ENCODE measurements around the gene CD22. TPM values are rescaled to one million over a fixed set of nuclear protein-coding genes. Genes with fewer than 3 reads are reported as not detected.
A peak's percentile ranks its signal among the peaks of the same experiment; 100 is the strongest.
"Not testable (repeated sequence)": the region's sequence is repeated elsewhere in the genome, so short reads cannot be mapped to it uniquely, and the experiment has no call there.

CD22 gene
- total and polyA plus RNA-seq, 7 experiments from 2014 or later: 0.70 to 23.9 (median 1.5) TPM

DNA sequence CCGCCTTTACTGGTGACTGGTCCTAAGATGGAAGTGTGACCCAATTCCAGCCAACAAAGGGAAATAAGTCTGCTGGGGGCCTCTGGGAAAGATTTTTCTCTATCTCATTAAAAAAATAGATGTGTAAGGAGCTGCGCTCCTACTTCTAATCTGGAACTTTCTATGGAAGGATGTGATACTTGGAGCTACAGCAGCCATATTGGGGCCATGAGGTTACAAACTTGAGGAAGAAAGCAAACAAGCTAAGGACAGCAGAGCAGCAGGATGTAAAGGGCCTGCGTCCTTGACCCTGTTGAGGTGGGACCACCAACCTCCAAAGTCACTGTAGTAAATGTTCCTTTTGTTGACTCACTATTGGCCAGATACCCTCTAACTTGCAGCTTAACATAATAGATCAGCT, 49.4 kb downstream of the CD22 start:
- no peaks in the 10 kb centered on the region for H3K9me3 ChIP-seq (ENCODE audit: control insufficient read depth in 2 of 3, low read length in 3 of 3)
- Mint-ChIP-seq H3K4me1 (peaks cover 0 to 10% (median 0%) of the 10 kb centered on the region in 7 donors), H3K36me3 (no peaks in the 10 kb centered on the region), H3K27ac (no peak overlapping the region), H3K4me3 (no peak overlapping the region), H3K9me3 (peaks cover 0 to 12% (median 0%) of the 10 kb centered on the region in 11 donors), H3K27me3 (peaks cover 0 to 24% (median 13%) of the 10 kb centered on the region in 5 donors)
- ChIA-PET CTCF (no interaction called here), POLR2A (no interaction called here)
- no peak overlapping the region for H3K4me3 ChIP-seq (ENCODE audit: low read length)
- intact Hi-C loops (cut with micrococcal nuclease): no loop called here
- H3K27me3 ChIP-seq (ENCODE audit: control insufficient read depth in 2 of 2, insufficient read depth in 2 of 2, low read length in 2 of 2): no peaks in the 10 kb centered on the region
- H3K27ac ChIP-seq (ENCODE audit: low read depth, low read length): no peak overlapping the region
- no peaks in the 10 kb centered on the region for H3K36me3 ChIP-seq (ENCODE audit: control insufficient read depth in 2 of 3, insufficient read depth in 3 of 3, low read length in 3 of 3)
- no peak for DNase-seq
- ATAC-seq: no peak
- H3K4me1 ChIP-seq (ENCODE audit: control insufficient read depth in 2 of 2, insufficient read depth in 2 of 2, low read length in 2 of 2): no peaks in the 10 kb centered on the region

DNA sequence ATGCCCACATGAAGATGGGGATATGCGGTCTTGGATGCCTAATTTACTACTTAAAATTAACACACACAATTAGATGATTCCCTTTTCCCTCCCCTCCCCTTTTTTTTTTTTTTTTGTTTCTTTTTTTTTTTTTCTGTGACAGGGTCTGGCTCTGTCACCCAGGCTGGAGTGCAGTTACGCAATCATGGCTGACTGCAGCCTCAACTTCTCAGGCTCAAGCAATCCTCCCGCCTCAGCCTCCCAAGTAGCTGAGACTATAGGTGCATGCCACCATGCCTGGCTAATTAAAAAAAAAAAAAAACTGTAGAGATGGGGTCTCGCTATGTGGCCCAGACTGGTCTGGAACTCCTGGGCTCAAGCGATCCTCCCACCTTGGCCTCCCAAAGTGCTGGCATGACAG, 50.6 kb downstream of the CD22 start:
- CTCF ChIA-PET; H3K9me3 ChIP-seq (ENCODE audit: control insufficient read depth in 2 of 3, low read length in 3 of 3); H3K36me3 Mint-ChIP-seq; H3K4me3 ChIP-seq (ENCODE audit: low read length); H3K27ac ChIP-seq (ENCODE audit: low read depth, low read length); intact Hi-C loops (cut with micrococcal nuclease); H3K36me3 ChIP-seq (ENCODE audit: control insufficient read depth in 2 of 3, insufficient read depth in 3 of 3, low read length in 3 of 3); POLR2A ChIA-PET; H3K27me3 ChIP-seq (ENCODE audit: control insufficient read depth in 2 of 2, insufficient read depth in 2 of 2, low read length in 2 of 2); H3K4me1 Mint-ChIP-seq; H3K4me1 ChIP-seq (ENCODE audit: control insufficient read depth in 2 of 2, insufficient read depth in 2 of 2, low read length in 2 of 2); H3K4me3 Mint-ChIP-seq; ATAC-seq; DNase-seq; H3K27ac Mint-ChIP-seq: not testable (repeated sequence)
- H3K9me3 Mint-ChIP-seq: peaks cover 0 to 12% (median 0%) of the 10 kb centered on the region in 11 donors
- peaks cover 0 to 24% (median 13%) of the 10 kb centered on the region in 5 donors for H3K27me3 Mint-ChIP-seq

DNA sequence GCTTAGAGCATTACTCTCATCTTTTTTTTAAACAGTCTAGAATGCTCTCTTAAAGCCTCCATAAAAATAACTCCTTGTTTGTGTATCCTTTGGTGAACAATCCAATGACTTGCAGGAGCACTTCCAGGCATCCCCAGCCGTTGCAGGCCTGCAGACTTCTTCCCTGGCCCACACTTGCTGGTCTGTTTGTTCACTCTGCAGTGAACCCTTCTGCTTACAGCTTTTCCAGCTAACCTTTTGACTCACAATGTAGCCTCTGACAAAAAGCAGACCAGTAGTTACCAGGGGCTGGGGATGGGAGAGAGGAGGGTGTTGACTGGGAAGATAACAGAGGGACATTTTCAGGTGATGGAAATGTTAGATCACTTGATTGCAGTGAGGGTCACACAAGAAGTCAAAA, 51.0 kb downstream of the CD22 start:
- Histone ChIP-seq H3K36me3 (ENCODE audit: control insufficient read depth in 2 of 3, insufficient read depth in 3 of 3, low read length in 3 of 3) (no peaks in the 10 kb centered on the region), H3K4me1 (ENCODE audit: control insufficient read depth in 2 of 2, insufficient read depth in 2 of 2, low read length in 2 of 2) (no peaks in the 10 kb centered on the region), H3K27me3 (ENCODE audit: control insufficient read depth in 2 of 2, insufficient read depth in 2 of 2, low read length in 2 of 2) (no peaks in the 10 kb centered on the region), H3K27ac (ENCODE audit: low read depth, low read length) (no peak overlapping the region), H3K9me3 (ENCODE audit: control insufficient read depth in 2 of 3, low read length in 3 of 3) (no peaks in the 10 kb centered on the region), H3K4me3 (ENCODE audit: low read length) (no peak overlapping the region)
- Mint-ChIP-seq H3K27ac (no peak overlapping the region), H3K36me3 (peaks cover 0 to 4% (median 0%) of the 10 kb centered on the region in 5 donors), H3K4me1 (peaks cover 0 to 7% (median 0%) of the 10 kb centered on the region in 7 donors), H3K9me3 (peaks cover 0 to 16% (median 2%) of the 10 kb centered on the region in 11 donors), H3K4me3 (no peak overlapping the region), H3K27me3 (peaks cover 0 to 24% (median 13%) of the 10 kb centered on the region in 5 donors)
- intact Hi-C loops (cut with micrococcal nuclease): no loop called here
- ChIA-PET CTCF (no interaction called here), POLR2A (no interaction called here)
- DNase-seq: no peak
- ATAC-seq: no peak

DNA sequence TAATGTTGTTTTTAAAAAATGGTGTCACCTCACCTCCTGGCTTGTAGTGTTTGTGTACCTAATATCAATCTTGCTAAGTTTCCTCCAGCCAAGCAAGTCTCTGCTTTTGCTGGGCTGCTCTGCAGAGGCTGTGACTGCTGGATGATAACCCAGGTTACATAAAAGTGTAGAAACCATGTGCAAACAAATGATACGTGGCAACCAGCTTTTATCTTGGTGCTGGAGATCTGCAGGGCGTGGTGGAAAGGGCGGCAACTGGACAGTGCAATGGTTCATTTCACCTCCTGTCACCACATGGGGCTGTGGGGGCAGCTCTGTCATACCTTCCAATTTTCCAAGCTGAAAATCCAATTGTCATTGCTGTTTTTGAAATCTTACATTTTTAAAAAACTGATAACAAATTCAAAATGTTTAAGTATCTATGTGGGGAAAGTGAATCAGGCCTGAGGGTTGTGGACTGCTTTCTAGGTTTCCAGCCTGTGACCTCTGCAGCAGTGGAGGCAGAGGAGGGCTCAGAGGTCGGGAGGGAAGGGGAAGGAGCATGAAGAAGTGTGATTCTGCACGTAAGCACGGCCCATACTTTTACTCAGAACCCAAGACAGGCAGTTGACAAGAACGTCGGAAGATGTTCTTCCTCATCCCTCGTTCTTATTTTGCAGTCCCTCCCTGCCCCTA, 51.6 kb downstream of the CD22 start:
- H3K36me3 ChIP-seq (ENCODE audit: control insufficient read depth in 2 of 3, insufficient read depth in 3 of 3, low read length in 3 of 3): no peaks in the 10 kb centered on the region
- H3K27me3 ChIP-seq (ENCODE audit: control insufficient read depth in 2 of 2, insufficient read depth in 2 of 2, low read length in 2 of 2): no peaks in the 10 kb centered on the region
- H3K4me3 ChIP-seq (ENCODE audit: low read length): no peak overlapping the region
- Mint-ChIP-seq H3K27ac (no peak overlapping the region), H3K36me3 (peaks cover 0 to 4% (median 0%) of the 10 kb centered on the region in 5 donors), H3K9me3 (peaks cover 0 to 16% (median 2%) of the 10 kb centered on the region in 11 donors), H3K4me3 (no peak overlapping the region), H3K27me3 (peaks cover 0 to 21% (median 13%) of the 10 kb centered on the region in 5 donors), H3K4me1 (peaks cover 0 to 4% (median 0%) of the 10 kb centered on the region in 7 donors)
- ChIA-PET POLR2A (no interaction called here), CTCF (no interaction called here)
- H3K9me3 ChIP-seq (ENCODE audit: control insufficient read depth in 2 of 3, low read length in 3 of 3): no peaks in the 10 kb centered on the region
- intact Hi-C loops (cut with micrococcal nuclease): no loop called here
- no peak overlapping the region for H3K27ac ChIP-seq (ENCODE audit: low read depth, low read length)
- DNase-seq (no peak), ATAC-seq (no peak)
- no peaks in the 10 kb centered on the region for H3K4me1 ChIP-seq (ENCODE audit: control insufficient read depth in 2 of 2, insufficient read depth in 2 of 2, low read length in 2 of 2)

DNA sequence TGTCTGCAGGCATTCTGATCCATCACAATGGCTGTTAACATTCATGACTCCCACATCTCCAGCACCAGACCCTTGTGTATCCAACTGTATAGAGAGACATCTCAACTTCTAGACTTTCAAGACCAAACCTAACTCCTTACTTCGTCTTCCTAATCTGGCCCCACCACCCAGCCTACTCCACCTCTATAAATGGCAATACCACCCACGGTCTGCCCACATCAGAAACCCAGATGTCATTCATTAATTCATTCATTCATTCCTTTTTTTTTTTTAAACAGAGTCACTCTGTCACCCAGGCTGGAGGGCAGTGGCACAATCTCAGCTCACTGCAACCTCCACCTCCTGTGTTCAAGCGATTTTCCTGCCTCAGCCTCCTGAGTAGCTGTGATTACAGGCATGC, 52.3 kb downstream of the CD22 start:
- no peaks in the 10 kb centered on the region for H3K27me3 ChIP-seq (ENCODE audit: control insufficient read depth in 2 of 2, insufficient read depth in 2 of 2, low read length in 2 of 2)
- H3K27ac ChIP-seq (ENCODE audit: low read depth, low read length): no peak overlapping the region
- H3K4me3 ChIP-seq (ENCODE audit: low read length): no peak overlapping the region
- intact Hi-C loops (cut with micrococcal nuclease): no loop called here
- H3K4me1 Mint-ChIP-seq: peaks cover 0 to 4% (median 0%) of the 10 kb centered on the region in 7 donors
- H3K27ac Mint-ChIP-seq: no peak overlapping the region
- ATAC-seq: no peak
- H3K9me3 ChIP-seq (ENCODE audit: control insufficient read depth in 2 of 3, low read length in 3 of 3): no peaks in the 10 kb centered on the region
- H3K4me3 Mint-ChIP-seq: no peak overlapping the region
- CTCF ChIA-PET: no interaction called here
- peaks cover 0 to 21% (median 9%) of the 10 kb centered on the region in 5 donors for H3K27me3 Mint-ChIP-seq
- no peaks in the 10 kb centered on the region for H3K4me1 ChIP-seq (ENCODE audit: control insufficient read depth in 2 of 2, insufficient read depth in 2 of 2, low read length in 2 of 2)
- DNase-seq: no peak
- POLR2A ChIA-PET: no interaction called here
- H3K9me3 Mint-ChIP-seq: peaks cover 0 to 18% (median 5%) of the 10 kb centered on the region in 11 donors
- H3K36me3 ChIP-seq (ENCODE audit: control insufficient read depth in 2 of 3, insufficient read depth in 3 of 3, low read length in 3 of 3): no peaks in the 10 kb centered on the region
- peaks cover 0 to 5% (median under 1%) of the 10 kb centered on the region in 5 donors for H3K36me3 Mint-ChIP-seq

DNA sequence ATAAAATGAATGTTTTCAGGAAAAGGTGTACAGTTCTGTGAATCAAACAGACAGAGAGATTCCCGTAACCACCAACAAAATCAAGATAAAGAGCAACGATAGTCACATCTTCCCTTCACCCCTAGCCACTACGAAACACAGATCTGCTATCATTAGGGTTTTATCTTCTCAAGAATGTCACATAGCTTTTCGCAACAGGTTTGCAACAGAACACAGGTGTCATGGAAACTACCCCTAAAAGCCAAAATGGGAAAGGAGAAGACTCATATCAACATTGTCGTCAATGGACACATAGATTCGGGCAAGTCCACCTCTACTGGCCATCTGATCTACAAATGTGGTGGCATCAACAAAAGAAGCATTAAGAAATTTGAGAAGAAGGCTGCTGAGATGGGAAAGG, 52.9 kb downstream of the CD22 start:
- ATAC-seq: peak; percentile 38
- Histone ChIP-seq H3K27me3 (ENCODE audit: control insufficient read depth in 2 of 2, insufficient read depth in 2 of 2, low read length in 2 of 2) (no peaks in the 10 kb centered on the region), H3K36me3 (ENCODE audit: control insufficient read depth in 2 of 3, insufficient read depth in 3 of 3, low read length in 3 of 3) (no peaks in the 10 kb centered on the region), H3K4me3 (ENCODE audit: low read length) (no peak overlapping the region), H3K9me3 (ENCODE audit: control insufficient read depth in 2 of 3, low read length in 3 of 3) (no peaks in the 10 kb centered on the region), H3K27ac (ENCODE audit: low read depth, low read length) (no peak overlapping the region), H3K4me1 (ENCODE audit: control insufficient read depth in 2 of 2, insufficient read depth in 2 of 2, low read length in 2 of 2) (no peaks in the 10 kb centered on the region)
- ChIA-PET CTCF (interaction anchor here (0.7 kb wide), 1 partner anchor 122 kb away, joined by 3 read pairs; no protein-coding TSS in a partner anchor), POLR2A (no interaction called here)
- Mint-ChIP-seq H3K36me3 (peaks cover 0 to 9% (median 5%) of the 10 kb centered on the region in 5 donors), H3K4me3 (no peak overlapping the region), H3K4me1 (peaks cover 0 to 3% (median 0%) of the 10 kb centered on the region in 7 donors), H3K27ac (no peak overlapping the region), H3K27me3 (peaks cover 0 to 21% (median 13%) of the 10 kb centered on the region in 5 donors), H3K9me3 (peaks cover 0 to 24% (median 8%) of the 10 kb centered on the region in 11 donors)
- no peak for DNase-seq
- intact Hi-C loops (cut with micrococcal nuclease): no loop called here

DNA sequence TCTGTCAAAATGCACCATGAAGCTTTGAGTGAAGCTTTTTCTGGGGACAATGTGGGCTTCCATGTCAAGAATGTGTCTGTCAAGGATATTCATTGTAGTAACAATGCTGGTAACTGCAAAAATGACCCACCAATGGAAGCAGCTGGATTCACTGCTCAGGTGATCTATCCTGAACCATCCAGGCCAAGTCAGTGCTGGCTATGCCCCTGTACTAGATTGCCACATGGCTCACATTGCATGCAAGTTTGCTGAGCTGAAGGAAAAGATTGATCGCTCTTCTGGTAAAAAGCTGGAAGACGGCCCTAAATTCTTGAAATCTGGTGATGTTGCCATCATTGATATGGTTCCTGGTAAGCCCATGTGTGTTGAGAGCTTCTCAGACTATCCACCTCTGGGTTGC, 54.5 kb downstream of the CD22 start:
- Histone ChIP-seq H3K9me3 (ENCODE audit: control insufficient read depth in 2 of 3, low read length in 3 of 3) (no peaks in the 10 kb centered on the region), H3K36me3 (ENCODE audit: control insufficient read depth in 2 of 3, insufficient read depth in 3 of 3, low read length in 3 of 3) (no peaks in the 10 kb centered on the region), H3K4me1 (ENCODE audit: control insufficient read depth in 2 of 2, insufficient read depth in 2 of 2, low read length in 2 of 2) (no peaks in the 10 kb centered on the region), H3K4me3 (ENCODE audit: low read length) (no peak overlapping the region), H3K27ac (ENCODE audit: low read depth, low read length) (no peak overlapping the region), H3K27me3 (ENCODE audit: control insufficient read depth in 2 of 2, insufficient read depth in 2 of 2, low read length in 2 of 2) (no peaks in the 10 kb centered on the region)
- H3K4me1 Mint-ChIP-seq: peaks cover 0 to 2% (median 0%) of the 10 kb centered on the region in 7 donors
- H3K9me3 Mint-ChIP-seq: peaks cover 0 to 19% (median 8%) of the 10 kb centered on the region in 11 donors
- ATAC-seq (no peak), DNase-seq (no peak)
- H3K4me3 Mint-ChIP-seq: no peak overlapping the region
- intact Hi-C loops (cut with micrococcal nuclease): no loop called here
- peaks cover 0 to 9% (median 5%) of the 10 kb centered on the region in 5 donors for H3K36me3 Mint-ChIP-seq
- ChIA-PET CTCF (no interaction called here), POLR2A (no interaction called here)
- peaks cover 0 to 19% (median 13%) of the 10 kb centered on the region in 5 donors for H3K27me3 Mint-ChIP-seq
- H3K27ac Mint-ChIP-seq: no peak overlapping the region

Data from naive thymus-derived CD4-positive, alpha-beta T cell (primary cell).